Gastroesophageal sphincter (tissue), 3 donors: ENCODE results near the gene RFTN1.

Experiments used
- CTCF ChIP-seq, 4 experiments: fragments of 200-600 bp in 2 of 4; fragments of 450-650 bp in 2 of 4; sonication (generic) in 1 of 4; IDR thresholded peaks; one replicate each; pipeline ENCODE4 v1.5.1; 2017 to 2019; ENCODE audit warnings: antibody characterized with exemption in 4 of 4, mild to moderate bottlenecking in 2 of 4, moderate library complexity in 2 of 4
- POLR2A ChIP-seq, 2 donors: fragments of 450-650 bp; IDR thresholded peaks; one replicate each; pipeline ENCODE4 v1.6.1; 2017; ENCODE audit warnings: antibody characterized with exemption in 2 of 2, mild to moderate bottlenecking in 2 of 2, moderate library complexity in 1 of 2
- POLR2AphosphoS5 ChIP-seq: sonication (generic); formaldehyde crosslinking; IDR thresholded peaks from one replicate; pipeline ENCODE4 v1.6.1; 2017; ENCODE audit warnings: antibody characterized with exemption

- no peak for TF ChIP-seq CTCF (IDR thresholded peaks at IDR 0.05)
- TF ChIP-seq POLR2A (IDR thresholded peaks at IDR 0.05), result no peak
- no peak for TF ChIP-seq POLR2AphosphoS5
Observed at GRCh38 chr3:16352428-16352827, 161.1 kb downstream of the RFTN1 start.
